GM21515 (cell line): Measurements from ENCODE around the gene SUSD6.

Experiments used
- ATAC-seq: cut with Tn5 transposase; IDR thresholded peaks from one replicate; pipeline ENCODE4 v1.9.1; 2021; ENCODE audit not compliant: unreplicated experiment

Gene SUSD6

DNA sequence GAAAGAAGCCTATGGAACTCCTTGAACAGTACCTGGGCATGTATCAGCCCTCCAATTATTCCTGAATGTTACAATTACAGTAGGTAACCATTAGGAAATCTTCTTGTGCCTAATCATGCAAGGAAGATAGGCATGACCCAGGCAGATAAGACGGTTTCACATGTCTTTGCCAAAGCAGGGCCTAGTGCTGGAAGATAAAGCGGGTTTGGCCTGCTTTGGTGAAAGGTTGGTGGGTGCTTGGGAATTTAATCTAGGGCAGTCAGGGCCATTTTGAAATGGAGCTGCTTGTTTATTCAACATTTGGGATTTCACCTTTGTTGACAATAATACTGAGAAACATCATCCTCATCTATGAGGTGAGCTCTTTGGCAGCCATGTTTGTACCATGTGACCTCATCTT is 143.1 kb downstream of the SUSD6 start:
- ATAC-seq: no peak

DNA sequence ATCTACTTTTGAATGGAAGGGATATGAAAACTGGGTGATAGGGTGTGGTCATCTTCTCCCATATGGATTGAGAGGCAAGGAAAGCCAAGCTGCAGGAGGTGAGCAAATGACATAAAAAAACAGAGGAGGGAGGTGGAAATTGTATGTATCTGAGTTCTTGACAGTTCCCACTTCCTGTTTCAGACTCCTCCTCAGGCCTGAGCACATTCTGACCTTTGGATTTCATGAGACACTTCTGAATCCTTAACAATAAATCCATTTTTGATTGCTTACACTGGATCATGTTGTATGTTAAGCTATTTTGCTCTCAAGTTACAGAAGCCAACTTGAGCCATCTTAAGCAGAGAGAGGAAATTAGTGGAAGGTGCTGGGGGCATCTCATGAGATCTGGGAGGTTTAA is 143.9 kb downstream of the SUSD6 start:
- ATAC-seq: no peak

DNA sequence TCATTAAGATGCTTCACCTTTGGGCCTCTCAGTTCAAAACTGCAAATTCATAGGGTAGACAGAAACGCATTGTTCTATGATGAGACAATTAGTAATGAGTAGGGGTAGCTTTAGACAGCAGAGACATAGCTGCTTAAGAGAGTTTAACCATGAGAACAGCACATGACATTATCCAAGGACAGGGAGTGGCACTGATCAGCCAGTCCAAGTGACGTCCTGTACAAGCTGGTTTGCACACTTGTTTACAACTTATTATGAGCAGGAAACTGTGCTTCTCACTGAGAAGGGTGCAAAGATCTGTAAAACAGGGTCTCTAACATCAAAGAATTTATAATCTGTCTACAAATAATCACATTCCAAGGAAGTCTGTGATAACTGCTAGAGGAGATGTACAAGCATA is 144.4 kb downstream of the SUSD6 start:
- no peak for ATAC-seq

DNA sequence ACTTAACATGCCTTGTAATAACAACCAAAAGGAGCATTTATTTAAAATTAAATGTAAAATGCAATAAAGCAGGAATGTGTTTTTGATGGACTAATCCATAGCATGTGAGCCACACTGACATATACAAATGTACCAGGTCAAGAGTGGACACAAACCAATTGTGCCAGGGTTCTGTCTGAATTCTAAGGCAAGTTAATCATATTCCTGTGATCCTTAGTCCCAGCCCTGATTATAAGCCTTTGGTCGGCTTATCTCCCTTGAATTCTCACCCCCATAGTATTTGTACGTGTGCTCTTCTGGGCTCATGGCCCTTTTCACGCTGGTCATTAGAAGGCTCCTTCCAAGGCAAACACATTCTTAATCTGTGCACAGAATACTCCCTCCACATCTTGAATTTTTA is 144.9 kb downstream of the SUSD6 start:
- no peak for ATAC-seq

DNA sequence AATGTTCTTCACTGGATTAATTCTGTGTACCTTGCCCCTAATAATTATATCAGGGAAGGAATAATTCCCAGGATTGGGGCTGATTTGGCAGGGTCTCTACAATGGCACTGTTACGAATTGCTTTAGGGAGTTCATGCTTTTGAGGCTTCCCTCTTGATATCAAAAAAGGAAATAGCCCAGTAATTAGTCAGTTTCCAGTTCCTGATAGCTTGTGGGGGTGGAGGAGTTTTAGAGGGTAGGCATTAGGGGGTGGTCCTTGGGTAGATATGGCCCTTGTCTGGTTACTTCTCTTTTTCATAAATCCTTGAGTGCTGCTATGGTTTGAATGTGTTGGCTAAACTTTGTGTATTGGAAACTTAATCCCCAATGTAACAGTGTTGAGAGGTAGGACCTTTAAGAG is 149.4 kb downstream of the SUSD6 start:
- ATAC-seq: no peak

DNA sequence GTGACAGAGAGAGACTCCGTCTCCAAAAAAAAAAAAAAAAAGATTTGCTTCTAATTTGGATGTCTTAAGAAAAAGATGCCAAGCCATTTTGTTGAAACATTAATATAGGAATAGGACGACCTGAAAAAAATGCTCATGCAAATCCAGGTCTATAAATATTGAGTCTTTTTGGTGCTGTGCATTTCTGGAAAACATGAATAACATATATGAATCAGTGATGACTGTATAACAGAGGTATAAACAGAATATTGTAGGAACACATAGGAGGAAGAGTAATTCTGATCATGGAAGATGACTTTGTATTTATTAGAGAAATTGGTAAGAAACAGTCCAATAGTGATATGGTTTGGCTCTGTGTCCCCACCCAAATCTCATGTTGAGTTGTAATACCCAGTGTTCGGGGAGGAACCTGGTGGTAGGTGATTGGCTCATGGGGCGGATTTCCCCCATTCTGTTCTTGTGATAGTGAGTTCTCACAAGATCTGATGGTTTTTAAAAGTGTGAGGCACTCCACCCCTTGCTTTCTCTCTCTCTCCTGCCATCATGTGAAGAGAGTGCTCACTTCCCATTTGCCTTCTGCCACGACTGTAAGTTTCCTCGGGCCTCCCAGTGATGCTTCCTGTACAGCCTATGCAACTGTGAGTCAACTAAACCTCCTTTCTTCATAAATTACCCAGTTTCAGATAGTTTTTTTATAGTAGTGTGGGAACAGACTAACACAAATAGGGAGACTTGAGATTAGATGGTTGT is 152.5 kb downstream of the SUSD6 start:
- no peak for ATAC-seq
